SU-DHL-6 (cell line): ENCODE measurements around the gene NAT14.

Experiments used
- H2AFZ ChIP-seq: fragments of 200-600 bp; sonication (generic); 2 replicates; pipeline ENCODE4 v1.6.1; 2014; ENCODE audit warnings: low read depth, mild to moderate bottlenecking, moderate library complexity, mixed read lengths, antibody characterized with exemption, low read length; ENCODE audit not compliant: severe bottlenecking
- H3F3A ChIP-seq: fragments of 200-600 bp; shearing (Covaris generic); 2 replicates; pipeline ENCODE4 v1.6.0; 2016; ENCODE audit warnings: antibody characterized with exemption, mild to moderate bottlenecking; ENCODE audit not compliant: insufficient read depth
- H3K27ac ChIP-seq: fragments of 200-600 bp; sonication (generic); 2 replicates; pipeline ENCODE4 v1.5.1; 2016; ENCODE audit warnings: low read depth, mild to moderate bottlenecking, low read length, moderate library complexity, mixed read lengths
- H3K27me3 ChIP-seq: fragments of 200-600 bp; sonication (generic), shearing (Covaris generic); 2 replicates; pipeline ENCODE4 v1.6.0; 2014; ENCODE audit warnings: mild to moderate bottlenecking, low read length
- H3K36me3 ChIP-seq: fragments of 200-600 bp; sonication (generic); 2 replicates; pipeline ENCODE4 v1.6.1; 2014; ENCODE audit warnings: mild to moderate bottlenecking, low read length, mixed read lengths
- H3K4me2 ChIP-seq: fragments of 300-600, 200-600 bp; shearing (Covaris generic), sonication (generic); 2 replicates; pipeline ENCODE4 v1.6.0; 2014; ENCODE audit warnings: low read length, low read depth, mild to moderate bottlenecking; ENCODE audit not compliant: poor library complexity, severe bottlenecking
- H3K4me3 ChIP-seq: fragments of 200-600 bp; sonication (generic); 2 replicates; pipeline ENCODE4 v1.5.1; 2014; ENCODE audit warnings: antibody characterized with exemption, low read length, mild to moderate bottlenecking, mixed read lengths; ENCODE audit not compliant: insufficient read depth, poor library complexity, severe bottlenecking
- H3K79me2 ChIP-seq: fragments of 200-600 bp; sonication (generic); 2 replicates; pipeline ENCODE4 v1.6.1; 2014; ENCODE audit warnings: mild to moderate bottlenecking, low read length, moderate library complexity; ENCODE audit not compliant: insufficient read depth
- H3K9ac ChIP-seq: fragments of 200-600 bp; sonication (generic); 2 replicates; pipeline ENCODE4 v1.7.0; 2014; ENCODE audit warnings: mild to moderate bottlenecking, low read length
- H3K9me2 ChIP-seq: fragments of 200-600 bp; sonication (generic); replicated peaks from 2 replicates; pipeline ENCODE4 v1.6.1; 2014; ENCODE audit warnings: low read length; ENCODE audit not compliant: insufficient read depth
- H3K9me3 ChIP-seq: fragments of 200-600 bp; sonication (generic); 2 replicates; pipeline ENCODE4 v1.6.1; 2014; ENCODE audit warnings: low read length, mixed read lengths; ENCODE audit not compliant: insufficient read depth
- H4K20me1 ChIP-seq: fragments of 200-600 bp; sonication (generic); 2 replicates; pipeline ENCODE4 v1.6.1; 2014; ENCODE audit warnings: low read depth, mild to moderate bottlenecking, antibody characterized with exemption, low read length, moderate library complexity, mixed read lengths
- CTCF ChIP-seq: fragments of 200-600 bp; sonication (generic); IDR thresholded peaks from one replicate; pipeline ENCODE4 v1.5.1; 2017; ENCODE audit warnings: antibody characterized with exemption, mild to moderate bottlenecking, low read length, moderate library complexity; ENCODE audit not compliant: insufficient read depth, poor library complexity, severe bottlenecking
- EZH2phosphoT487 ChIP-seq: fragments of 200-600 bp; sonication (generic), shearing (Covaris generic); conservative IDR thresholded peaks from 2 replicates; pipeline ENCODE4 v1.6.1; 2018; ENCODE audit warnings: mild to moderate bottlenecking, antibody characterized with exemption, low read length, moderate library complexity, mixed read lengths

NAT14 gene

GRCh38 chr19:55486971-55487923, 2.3 kb downstream of the NAT14 start:
- H3K27ac ChIP-seq, result no peak overlapping the region
- H3K4me2 ChIP-seq, result no peak overlapping the region
- no peaks in the 10 kb centered on the region for H3K9me2 ChIP-seq

GRCh38 chr19:55487924-55488687, 3.1 kb downstream of the NAT14 start, which contains the start of gene SSC5D:
SSC5D (plus strand) TSS chr19:55488436; CDS start chr19:55488590, 154 bp downstream.
- no peak within 1 kb of the TSS for H3K27ac ChIP-seq
- H3K4me2 ChIP-seq, result no peak within 1 kb of the TSS
- no peaks in the 10 kb centered on the region for H3K9me3 ChIP-seq
- H3K79me2 ChIP-seq, result no peaks in the 10 kb centered on the region
- H2AFZ ChIP-seq, result no peak within 1 kb of the TSS
- TF ChIP-seq CTCF (no peak), EZH2phosphoT487 (no peak)
- H4K20me1 ChIP-seq, result no peaks in the 10 kb centered on the region
- no peaks in the 10 kb centered on the region for H3K36me3 ChIP-seq
- 0 out of 2 replicates have a peak, but pooled peaks cover 3% of the 10 kb centered on the region for H3F3A ChIP-seq
- H3K9me2 ChIP-seq, result no peaks in the 10 kb centered on the region
- no peaks in the 10 kb centered on the region for H3K27me3 ChIP-seq
- H3K4me3 ChIP-seq, result no peak within 1 kb of the TSS
- H3K9ac ChIP-seq, result no peak within 1 kb of the TSS

More at GRCh38 chr19:55486971-55487923, 2.3 kb downstream of the NAT14 start:
- Histone ChIP-seq H4K20me1 (no peaks in the 10 kb centered on the region), H3K9me3 (no peaks in the 10 kb centered on the region), H3K4me3 (no peak overlapping the region), H3K79me2 (no peaks in the 10 kb centered on the region), H2AFZ (no peak overlapping the region), H3F3A (0 out of 2 replicates have a peak, but pooled peaks cover 3% of the 10 kb centered on the region), H3K36me3 (no peaks in the 10 kb centered on the region), H3K9ac (no peak overlapping the region), H3K27me3 (no peaks in the 10 kb centered on the region)
- no peak for TF ChIP-seq CTCF
- no peak for TF ChIP-seq EZH2phosphoT487

GRCh38 chr19:55488986-55489710, 4.2 kb downstream of the NAT14 start:
- no peak overlapping the region for H3K9ac ChIP-seq
- H3K79me2 ChIP-seq, result no peaks in the 10 kb centered on the region
- H3K27me3 ChIP-seq, result no peaks in the 10 kb centered on the region
- no peak overlapping the region for H3K4me2 ChIP-seq
- no peaks in the 10 kb centered on the region for H4K20me1 ChIP-seq
- no peaks in the 10 kb centered on the region for H3K36me3 ChIP-seq
- TF ChIP-seq EZH2phosphoT487 (no peak), CTCF (no peak)
- H3K27ac ChIP-seq, result no peak overlapping the region
- H3F3A ChIP-seq, result 0 out of 2 replicates have a peak, but pooled peaks cover 3% of the 10 kb centered on the region
- H3K9me2 ChIP-seq, result no peaks in the 10 kb centered on the region
- no peak overlapping the region for H2AFZ ChIP-seq
- H3K4me3 ChIP-seq, result no peak overlapping the region
- H3K9me3 ChIP-seq, result no peaks in the 10 kb centered on the region
